A549 (cell line): ENCODE results near the gene MAP3K20.

Experiments
- POLR2A ChIP-seq: IDR thresholded peaks from 2 replicates; pipeline ENCODE4 v1.6.1; 2012; ENCODE audit warnings: mild to moderate bottlenecking, low read length
- USF2 ChIP-seq: fragments of 450-650 bp; IDR thresholded peaks from 2 replicates; pipeline ENCODE4 v1.6.1; 2014; ENCODE audit warnings: antibody characterized with exemption
- TF ChIP-seq, protein P1 (sequence below): fragments of >200 bp; sonication (Bioruptor Twin); formaldehyde crosslinking; IDR thresholded peaks from 3 replicates; pipeline ENCODE4 v1.5.1; 2016

- no peak for TF ChIP-seq USF2
- TF ChIP-seq, protein P1, sequence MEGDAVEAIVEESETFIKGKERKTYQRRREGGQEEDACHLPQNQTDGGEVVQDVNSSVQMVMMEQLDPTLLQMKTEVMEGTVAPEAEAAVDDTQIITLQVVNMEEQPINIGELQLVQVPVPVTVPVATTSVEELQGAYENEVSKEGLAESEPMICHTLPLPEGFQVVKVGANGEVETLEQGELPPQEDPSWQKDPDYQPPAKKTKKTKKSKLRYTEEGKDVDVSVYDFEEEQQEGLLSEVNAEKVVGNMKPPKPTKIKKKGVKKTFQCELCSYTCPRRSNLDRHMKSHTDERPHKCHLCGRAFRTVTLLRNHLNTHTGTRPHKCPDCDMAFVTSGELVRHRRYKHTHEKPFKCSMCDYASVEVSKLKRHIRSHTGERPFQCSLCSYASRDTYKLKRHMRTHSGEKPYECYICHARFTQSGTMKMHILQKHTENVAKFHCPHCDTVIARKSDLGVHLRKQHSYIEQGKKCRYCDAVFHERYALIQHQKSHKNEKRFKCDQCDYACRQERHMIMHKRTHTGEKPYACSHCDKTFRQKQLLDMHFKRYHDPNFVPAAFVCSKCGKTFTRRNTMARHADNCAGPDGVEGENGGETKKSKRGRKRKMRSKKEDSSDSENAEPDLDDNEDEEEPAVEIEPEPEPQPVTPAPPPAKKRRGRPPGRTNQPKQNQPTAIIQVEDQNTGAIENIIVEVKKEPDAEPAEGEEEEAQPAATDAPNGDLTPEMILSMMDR, result no peak
- no peak for TF ChIP-seq POLR2A
Measured at GRCh38 chr2:173291412-173291811, 215.8 kb downstream of the MAP3K20 start.
